CD4-positive, alpha-beta T cell (primary cell): ENCODE data around the gene CCR3. TPM values are rescaled to one million over a fixed set of nuclear protein-coding genes. Genes with fewer than 3 reads are reported as not detected.
A peak's percentile ranks its signal among the peaks of the same experiment; 100 is the strongest.

Experiments used
- ATAC-seq: fragments of 200-7000 bp; cut with Tn5 transposase; one replicate; pipeline ENCODE4 v1.10.0; 2022; ENCODE audit warnings: mild to moderate bottlenecking; ENCODE audit not compliant: poor library complexity
- CTCF ChIA-PET: fragments of 350-600 bp; sonication (Branson Sonifier 250); formaldehyde crosslinking; loops from one replicate; lab custom pipeline; 2021; ENCODE audit warnings: antibody characterized with exemption, inconsistent platforms; lab: Charles Lee
- POLR2A ChIA-PET: fragments of 350-600 bp; sonication (Branson Sonifier 250); formaldehyde crosslinking; loops from one replicate; lab custom pipeline; 2021; ENCODE audit warnings: antibody characterized with exemption, inconsistent platforms; lab: Charles Lee
- DNase-seq, 14 experiments: peaks; one replicate each; pipeline ENCODE4 v3.0.0-alpha.2; 2013 to 2020; ENCODE audit warnings: mixed read lengths in 2 of 14
- H3K27ac ChIP-seq, 2 donors: one replicate each; pipeline versions ENCODE4 v1.5.1 to v1.7.0; 2013; ENCODE audit warnings: low read length in 2 of 2, low read depth in 1 of 2, mild to moderate bottlenecking in 1 of 2
- H3K27me3 ChIP-seq, 2 experiments: 1 replicate in 1 of 2; 2 replicates in 1 of 2; pipeline versions ENCODE4 v1.6.1 to v1.7.0; 2013; ENCODE audit warnings: low read length in 2 of 2, control low read depth in 1 of 2, mild to moderate bottlenecking in 1 of 2, moderate library complexity in 1 of 2; ENCODE audit not compliant: insufficient read depth in 2 of 2, control insufficient read depth in 1 of 2
- H3K36me3 ChIP-seq: one replicate; pipeline ENCODE4 v1.6.1; 2013; ENCODE audit warnings: low read length, control low read depth; ENCODE audit not compliant: insufficient read depth
- H3K4me1 ChIP-seq: one replicate; pipeline ENCODE4 v1.6.1; 2013; ENCODE audit warnings: low read length, control low read depth; ENCODE audit not compliant: insufficient read depth
- H3K4me3 ChIP-seq: one replicate; pipeline ENCODE4 v1.5.1; 2013; ENCODE audit warnings: mild to moderate bottlenecking, low read length, moderate library complexity
- H3K9me3 ChIP-seq, 2 experiments: 1 replicate in 1 of 2; 2 replicates in 1 of 2; pipeline versions ENCODE4 v1.6.1 to v1.7.0; 2013; ENCODE audit warnings: low read length in 2 of 2, mild to moderate bottlenecking in 2 of 2, control low read depth in 1 of 2, moderate library complexity in 1 of 2; ENCODE audit not compliant: control insufficient read depth in 1 of 2, insufficient read depth in 1 of 2
- H3K27ac Mint-ChIP-seq: one replicate; pipeline ENCODE4 v1.8.0; 2020; ENCODE audit warnings: mixed read lengths
- H3K27me3 Mint-ChIP-seq: one replicate; pipeline ENCODE4 v1.8.0; 2021; ENCODE audit warnings: mixed read lengths
- H3K36me3 Mint-ChIP-seq: one replicate; pipeline ENCODE4 v1.8.0; 2021; ENCODE audit warnings: low read depth, mixed read lengths
- H3K4me1 Mint-ChIP-seq: one replicate; pipeline ENCODE4 v1.8.0; 2021; ENCODE audit warnings: low read depth, mixed read lengths
- H3K4me3 Mint-ChIP-seq: one replicate; pipeline ENCODE4 v1.8.0; 2020; ENCODE audit warnings: mild to moderate bottlenecking, mixed read lengths
- H3K9me3 Mint-ChIP-seq: one replicate; pipeline ENCODE4 v1.8.0; 2020; ENCODE audit warnings: mixed read lengths
- intact Hi-C, 2 experiments: fragments of 100-400 bp; cut with DNase I in 1 of 2; cut with micrococcal nuclease in 1 of 2; formaldehyde crosslinking; loops; one replicate each; pipeline versions ENCODE4 v1.15.1 to v1.9.0; 2023 to 2025; cut with DNase I, micrococcal nuclease
- polyA plus RNA-seq, 2 donors: library from polyadenylated mRNA; unstranded; fragments of 120-200 nt; gene quantifications; one replicate each; pipeline ENCODE4 v1.2.1, GENCODE V29; 2013
- total RNA-seq, 174 experiments: library from RNA in 2 of 174; stranded (reverse) in 2 of 174; gene quantifications; one replicate each; pipeline ENCODE4 v1.2.3 and lab custom pipeline; 2021 to 2026
- TF ChIP-seq, protein P1 (sequence below): fragments of 200-600 bp; IDR thresholded peaks from one replicate; pipeline ENCODE4 v1.8.0; 2022; ENCODE audit warnings: antibody characterized with exemption, mild to moderate bottlenecking

Gene CCR3
- total RNA-seq (not detected), total RNA-seq (lab: John Stamatoyannopoulos, UW) (0 to 9.6 (median 0.21) reads per million in 172 experiments)
- polyA plus RNA-seq (2013, experiment 1 of 2) = 0.49 TPM
- polyA plus RNA-seq (2013, experiment 2 of 2) = 0.59 TPM

DNA sequence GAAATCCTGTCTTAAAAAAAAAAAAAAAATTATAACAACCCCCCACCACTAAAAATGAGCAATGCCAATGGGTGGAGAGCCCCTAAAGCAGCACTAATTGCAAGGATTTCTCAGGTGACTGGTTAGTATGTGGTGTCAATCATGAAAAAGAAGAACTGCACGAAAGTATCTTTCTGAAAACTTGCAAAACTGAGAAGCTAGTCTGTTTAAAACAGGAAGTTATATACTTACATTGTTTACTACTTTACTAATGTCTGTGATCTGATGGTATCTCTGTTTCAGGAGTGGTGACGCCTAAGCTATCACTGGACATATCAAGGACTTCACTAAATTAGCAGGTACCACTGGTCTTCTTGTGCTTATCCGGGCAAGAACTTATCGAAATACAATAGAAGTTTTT lies at the start of gene CCR3:
CCR3 (plus strand) TSS at position 341 of the 400 bp plus-strand sequence. CDS start 22,699 bp downstream, outside the sequence.
- ChIA-PET CTCF (no interaction called here), POLR2A (no interaction called here)
- H3K9me3 Mint-ChIP-seq = no peaks in the 10 kb centered on the region
- no peaks in the 10 kb centered on the region for H3K36me3 Mint-ChIP-seq
- TF ChIP-seq, protein P1, sequence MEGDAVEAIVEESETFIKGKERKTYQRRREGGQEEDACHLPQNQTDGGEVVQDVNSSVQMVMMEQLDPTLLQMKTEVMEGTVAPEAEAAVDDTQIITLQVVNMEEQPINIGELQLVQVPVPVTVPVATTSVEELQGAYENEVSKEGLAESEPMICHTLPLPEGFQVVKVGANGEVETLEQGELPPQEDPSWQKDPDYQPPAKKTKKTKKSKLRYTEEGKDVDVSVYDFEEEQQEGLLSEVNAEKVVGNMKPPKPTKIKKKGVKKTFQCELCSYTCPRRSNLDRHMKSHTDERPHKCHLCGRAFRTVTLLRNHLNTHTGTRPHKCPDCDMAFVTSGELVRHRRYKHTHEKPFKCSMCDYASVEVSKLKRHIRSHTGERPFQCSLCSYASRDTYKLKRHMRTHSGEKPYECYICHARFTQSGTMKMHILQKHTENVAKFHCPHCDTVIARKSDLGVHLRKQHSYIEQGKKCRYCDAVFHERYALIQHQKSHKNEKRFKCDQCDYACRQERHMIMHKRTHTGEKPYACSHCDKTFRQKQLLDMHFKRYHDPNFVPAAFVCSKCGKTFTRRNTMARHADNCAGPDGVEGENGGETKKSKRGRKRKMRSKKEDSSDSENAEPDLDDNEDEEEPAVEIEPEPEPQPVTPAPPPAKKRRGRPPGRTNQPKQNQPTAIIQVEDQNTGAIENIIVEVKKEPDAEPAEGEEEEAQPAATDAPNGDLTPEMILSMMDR = no peak
- intact Hi-C loops = no loop called here
- peaks cover 5% of the 10 kb centered on the region for H3K27me3 Mint-ChIP-seq
- Histone ChIP-seq H3K27ac (no peak within 1 kb of the TSS), H3K9me3 (no peaks in the 10 kb centered on the region), H3K4me3 (no peak within 1 kb of the TSS), H3K27me3 (no peaks in the 10 kb centered on the region), H3K36me3 (no peaks in the 10 kb centered on the region), H3K4me1 (no peaks in the 10 kb centered on the region)
- DNase-seq (peak in 1 of 14 experiments; percentile 9), ATAC-seq (no peak)
- H3K4me3 Mint-ChIP-seq = no peak within 1 kb of the TSS
- no peak within 1 kb of the TSS for H3K27ac Mint-ChIP-seq
- H3K4me1 Mint-ChIP-seq = peaks cover 7% of the 10 kb centered on the region

DNA sequence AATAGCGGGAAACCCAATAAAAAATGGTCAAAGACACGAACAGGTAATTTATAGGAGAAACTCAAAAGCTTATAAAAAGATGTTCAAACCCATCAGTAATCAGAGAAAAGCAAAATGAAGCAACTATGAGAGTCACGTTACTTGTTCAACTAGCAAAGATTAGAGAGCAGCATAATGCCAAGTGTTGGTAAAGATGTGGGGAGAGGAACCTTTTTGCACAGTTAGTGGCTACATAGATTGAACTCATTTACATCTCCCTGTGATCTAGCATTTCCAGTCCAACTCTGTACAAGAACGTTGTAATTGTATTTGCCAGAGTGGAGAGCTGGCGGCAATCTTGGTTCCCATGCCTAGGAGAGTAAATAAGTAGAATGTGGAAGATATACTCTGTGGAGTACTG lies 49.3 kb upstream of the CCR3 start:
- Mint-ChIP-seq H3K27me3 (peaks cover 12% of the 10 kb centered on the region), H3K9me3 (peaks cover 10% of the 10 kb centered on the region), H3K4me3 (no peak overlapping the region), H3K27ac (no peak overlapping the region), H3K4me1 (no peaks in the 10 kb centered on the region), H3K36me3 (peaks cover 4% of the 10 kb centered on the region)
- Histone ChIP-seq H3K27me3 (peaks cover 0 to 4% of the 10 kb centered on the region in 2 experiments), H3K27ac (no peak overlapping the region), H3K36me3 (no peaks in the 10 kb centered on the region), H3K9me3 (peaks cover 0 to 20% of the 10 kb centered on the region in 2 experiments), H3K4me3 (no peak overlapping the region), H3K4me1 (no peaks in the 10 kb centered on the region)
- ATAC-seq (no peak), DNase-seq (no peak)
- TF ChIP-seq, protein P1 = no peak
- intact Hi-C loops = no loop called here
- POLR2A ChIA-PET = interaction anchor here (1.0 kb wide), 1 partner anchor 15 kb away, joined by 3 read pairs; the partner anchor contains the start of gene CCR1
- CTCF ChIA-PET = no interaction called here

DNA sequence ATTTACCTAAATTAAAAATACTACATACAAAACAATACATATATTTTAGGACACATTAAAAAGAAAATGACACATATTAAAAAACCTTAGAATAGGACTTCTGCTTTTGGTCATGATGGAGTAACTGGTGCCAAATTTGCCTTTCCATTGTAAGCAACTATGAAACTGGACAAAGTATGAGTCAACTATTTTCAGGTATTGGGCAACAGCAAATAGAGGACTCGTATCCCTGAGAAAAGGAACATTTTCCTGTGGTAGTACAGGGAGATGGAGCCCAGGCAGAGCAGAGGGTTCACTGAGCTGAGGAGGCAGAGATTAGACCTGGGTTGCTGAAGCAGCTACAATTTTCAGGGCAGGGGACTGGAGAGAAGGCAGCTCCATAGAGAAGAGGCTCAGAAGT lies 48.8 kb upstream of the CCR3 start:
- no peak for ATAC-seq
- POLR2A ChIA-PET = interaction anchor here (1.0 kb wide), 1 partner anchor 15 kb away, joined by 3 read pairs; the partner anchor contains the start of gene CCR1
- intact Hi-C loops = no loop called here

More for the DNA sequence above, 48.8 kb upstream of the CCR3 start:
- Mint-ChIP-seq H3K36me3 (peaks cover 4% of the 10 kb centered on the region), H3K27me3 (peaks cover 7% of the 10 kb centered on the region), H3K4me3 (no peak overlapping the region), H3K4me1 (no peaks in the 10 kb centered on the region), H3K27ac (no peak overlapping the region), H3K9me3 (peaks cover 10% of the 10 kb centered on the region)
- H3K27ac ChIP-seq = no peak overlapping the region
- no peaks in the 10 kb centered on the region for H3K4me1 ChIP-seq
- peaks cover 0 to 20% of the 10 kb centered on the region in 2 experiments for H3K9me3 ChIP-seq
- H3K4me3 ChIP-seq = no peak overlapping the region
- DNase-seq = peak in 2 of 14 experiments; percentile 44 to 48
- CTCF ChIA-PET = no interaction called here
- H3K36me3 ChIP-seq = no peaks in the 10 kb centered on the region
- TF ChIP-seq, protein P1 = no peak
- peaks cover 0 to 4% of the 10 kb centered on the region in 2 experiments for H3K27me3 ChIP-seq
